Measurements from ENCODE around the gene LMBRD2.

GRCh38 chr5:36199620-36200019 lies 47.9 kb upstream of the LMBRD2 start:
- no peak for TF ChIP-seq POLR2A (IDR thresholded peaks at IDR 0.05)
- no peak for TF ChIP-seq CTCF (IDR thresholded peaks at IDR 0.05)
